B cell (primary cell): ENCODE results near the gene GGT1. TPM values are rescaled to one million over a fixed set of nuclear protein-coding genes. Genes with fewer than 3 reads are reported as not detected.

Experiments
- ATAC-seq: fragments of 200-7000 bp; cut with Tn5 transposase; one replicate; pipeline ENCODE4 v1.10.0; 2021; ENCODE audit warnings: low read depth, mild to moderate bottlenecking, moderate number of reproducible peaks, moderate library complexity
- CTCF ChIA-PET: fragments of 350-600 bp; sonication (Branson Sonifier 250); formaldehyde crosslinking; loops from one replicate; lab custom pipeline; 2021; ENCODE audit warnings: antibody characterized with exemption, inconsistent platforms; lab: Charles Lee
- POLR2A ChIA-PET: fragments of 350-600 bp; sonication (Branson Sonifier 250); formaldehyde crosslinking; loops from one replicate; lab custom pipeline; 2021; ENCODE audit warnings: antibody characterized with exemption; lab: Charles Lee
- DNase-seq: peaks from one replicate; pipeline ENCODE4 v3.0.0; 2013
- H2AFZ ChIP-seq: 2 replicates; pipeline ENCODE4 v1.6.1; 2012; ENCODE audit warnings: mild to moderate bottlenecking, low read depth, low read length; ENCODE audit not compliant: insufficient read depth, poor library complexity, severe bottlenecking
- H3K27ac ChIP-seq, 2 donors: 1 replicate in 1 of 2; 2 replicates in 1 of 2; pipeline ENCODE4 v1.5.1; 2012 to 2013; ENCODE audit warnings: low read length in 2 of 2, mild to moderate bottlenecking in 2 of 2, moderate library complexity in 1 of 2
- H3K27me3 ChIP-seq, 4 experiments: fragments of 200-600 bp in 1 of 4; sonication (generic) in 1 of 4; replicated peaks in 1 of 4; 1 replicate in 2 of 4; 2 replicates in 2 of 4; pipeline versions ENCODE4 v1.6.1 to v1.7.0; 2013 to 2016; ENCODE audit warnings: low read length in 3 of 4, mild to moderate bottlenecking in 2 of 4, mixed read lengths in 1 of 4, moderate library complexity in 1 of 4; ENCODE audit not compliant: insufficient read depth in 4 of 4, control insufficient read depth in 3 of 4; ENCODE audit errors: control extremely low read depth in 1 of 4
- H3K36me3 ChIP-seq, 2 experiments: replicated peaks in 1 of 2; 1 replicate in 1 of 2; 2 replicates in 1 of 2; pipeline versions ENCODE4 v1.6.1 to v1.7.1; 2013; ENCODE audit warnings: low read length in 1 of 2; ENCODE audit not compliant: insufficient read depth in 2 of 2, control insufficient read depth in 1 of 2; ENCODE audit errors: control extremely low read depth in 1 of 2, extremely low read depth in 1 of 2
- H3K4me1 ChIP-seq, 2 donors: fragments of 200-600 bp in 1 of 2; sonication (generic) in 1 of 2; 1 replicate in 1 of 2; 2 replicates in 1 of 2; pipeline versions ENCODE4 v1.5.1 to v1.6.1; 2013 to 2017; ENCODE audit warnings: low read length in 2 of 2; ENCODE audit not compliant: control insufficient read depth in 2 of 2, insufficient read depth in 2 of 2
- H3K4me2 ChIP-seq: replicated peaks from 2 replicates; pipeline ENCODE3; 2012; ENCODE audit warnings: mild to moderate bottlenecking, low read depth, low read length; ENCODE audit not compliant: poor library complexity, severe bottlenecking
- H3K4me3 ChIP-seq, 5 experiments: fragments of 200-600 bp in 1 of 5; sonication (generic) in 1 of 5; 1 replicate in 3 of 5; 2 replicates in 2 of 5; pipeline versions ENCODE4 v1.5.1 to v1.7.0; 2011 to 2016; ENCODE audit warnings: low read length in 4 of 5, mild to moderate bottlenecking in 4 of 5, low read depth in 2 of 5, control low read depth in 1 of 5, moderate library complexity in 1 of 5; ENCODE audit not compliant: insufficient read depth in 1 of 5; ENCODE audit errors: control extremely low read depth in 1 of 5, extremely low read depth in 1 of 5
- H3K79me2 ChIP-seq: fragments of 200-600 bp; sonication (generic); one replicate; pipeline ENCODE4 v1.6.0; 2016; ENCODE audit warnings: low read length; ENCODE audit not compliant: control insufficient read depth, insufficient read depth
- H3K9ac ChIP-seq: fragments of 200-600 bp; sonication (generic); 2 replicates; pipeline ENCODE4 v1.6.1; 2017; ENCODE audit warnings: mild to moderate bottlenecking, low read length, moderate library complexity
- H3K9me3 ChIP-seq, 3 donors: one replicate each; pipeline versions ENCODE4 v1.6.1 to v1.7.1; 2013; ENCODE audit warnings: low read length in 2 of 3; ENCODE audit not compliant: control insufficient read depth in 2 of 3, insufficient read depth in 1 of 3; ENCODE audit errors: control extremely low read depth in 1 of 3
- H4K20me1 ChIP-seq: 2 replicates; pipeline ENCODE4 v1.6.0; 2012; ENCODE audit warnings: mild to moderate bottlenecking, low read length; ENCODE audit not compliant: insufficient read depth, control insufficient read depth, poor library complexity, severe bottlenecking
- H3K27ac Mint-ChIP-seq: one replicate; pipeline ENCODE4 v1.8.0; 2021; ENCODE audit warnings: mixed read lengths
- H3K27me3 Mint-ChIP-seq: one replicate; pipeline ENCODE4 v1.8.0; 2021; ENCODE audit warnings: mixed read lengths
- H3K4me1 Mint-ChIP-seq: one replicate; pipeline ENCODE4 v1.8.0; 2021; ENCODE audit warnings: mixed read lengths
- H3K4me3 Mint-ChIP-seq: one replicate; pipeline ENCODE4 v1.8.0; 2021; ENCODE audit warnings: mixed read lengths
- H3K9me3 Mint-ChIP-seq: one replicate; pipeline ENCODE4 v1.8.0; 2022; ENCODE audit warnings: mixed read lengths; ENCODE audit not compliant: insufficient read depth
- EZH2 ChIP-seq: IDR thresholded peaks from 2 replicates; pipeline ENCODE4 v1.6.1; 2012; ENCODE audit warnings: borderline replicate concordance, low read depth, mild to moderate bottlenecking, moderate library complexity, low read length; ENCODE audit not compliant: insufficient read depth, poor library complexity, severe bottlenecking
- WGBS: methylation state at CpG from one replicate; pipeline ENCODE4 v1.1.5; 2013; ENCODE audit warnings: missing lambda C conversion rate; ENCODE audit not compliant: insufficient coverage; 5-methylcytosine and 5-hydroxymethylcytosine counted together
- intact Hi-C: fragments of 100-400 bp; cut with micrococcal nuclease; formaldehyde crosslinking; loops from one replicate; pipeline ENCODE4 v1.10.0; 2022
- polyA plus RNA-seq: library from polyadenylated mRNA; depleted of rRNA; stranded (reverse); fragments of >200 nt; gene quantifications from 2 replicates; pipeline ENCODE4 v1.2.3, GENCODE V29; 2012
- total RNA-seq, 2 donors: library from RNA; stranded (reverse); fragments of 120-200 nt in 1 of 2; gene quantifications; 1 replicate in 1 of 2; 2 replicates in 1 of 2; pipeline versions ENCODE4 v1.2.3 to v1.2.4, GENCODE V29; 2013 to 2022
- TF ChIP-seq, protein P1 (sequence below): fragments of 200-600 bp; IDR thresholded peaks from one replicate; pipeline ENCODE4 v1.8.0; 2022; ENCODE audit warnings: antibody characterized with exemption, mild to moderate bottlenecking

GGT1 gene
- total and polyA plus RNA-seq, 2 donors (not counting 1 experiment from before 2014, with no cell fraction given), result 7.8 to 22.1 TPM

DNA sequence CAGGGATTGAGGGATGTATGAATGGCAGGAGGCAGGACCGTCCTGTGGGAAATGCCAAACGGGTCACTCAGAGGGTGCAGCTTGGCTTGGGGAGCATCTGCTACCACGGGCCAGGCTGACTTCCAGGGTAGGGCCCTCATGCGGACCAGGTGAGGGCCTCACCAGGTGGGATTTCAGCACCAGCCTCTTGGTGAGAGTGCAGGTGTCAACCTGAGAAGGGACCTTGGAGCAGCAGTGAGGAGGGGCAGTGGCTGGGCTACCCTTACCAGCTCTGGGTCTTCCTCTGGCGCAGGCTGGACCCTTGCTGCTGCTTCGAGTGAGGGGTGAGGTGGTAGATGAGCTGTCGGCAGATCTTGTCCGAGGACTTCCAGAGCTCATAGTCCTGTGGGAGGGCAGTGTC lies 15.0 kb upstream of the GGT1 start:
- Histone ChIP-seq H3K9me3 (peaks cover 0 to 2% (median 0%) of the 10 kb centered on the region in 3 donors), H4K20me1 (no peaks in the 10 kb centered on the region), H2AFZ (no peak overlapping the region), H3K27me3 (peaks cover 0 to 13% (median 0%) of the 10 kb centered on the region in 4 experiments), H3K9ac (no peak overlapping the region), H3K79me2 (no peaks in the 10 kb centered on the region), H3K4me3 (no peak overlapping the region), H3K4me1 (peaks cover 2 to 10% of the 10 kb centered on the region in 2 donors), H3K36me3 (no peaks in the 10 kb centered on the region), H3K27ac (no peak overlapping the region), H3K4me2 (no peak overlapping the region)
- DNase-seq (no peak), ATAC-seq (no peak)
- 77% methylated on average over 8 of the region's 8 CpGs for WGBS
- Mint-ChIP-seq H3K9me3 (no peaks in the 10 kb centered on the region), H3K4me3 (no peak overlapping the region), H3K4me1 (peaks cover 4% of the 10 kb centered on the region), H3K27me3 (peaks cover 5% of the 10 kb centered on the region), H3K27ac (no peak overlapping the region)
- ChIA-PET POLR2A (interaction anchor here (0.5 kb wide), 1 partner anchor 26 kb away, joined by 6 read pairs; no protein-coding TSS in a partner anchor), CTCF (no interaction called here)
- TF ChIP-seq, protein P1, sequence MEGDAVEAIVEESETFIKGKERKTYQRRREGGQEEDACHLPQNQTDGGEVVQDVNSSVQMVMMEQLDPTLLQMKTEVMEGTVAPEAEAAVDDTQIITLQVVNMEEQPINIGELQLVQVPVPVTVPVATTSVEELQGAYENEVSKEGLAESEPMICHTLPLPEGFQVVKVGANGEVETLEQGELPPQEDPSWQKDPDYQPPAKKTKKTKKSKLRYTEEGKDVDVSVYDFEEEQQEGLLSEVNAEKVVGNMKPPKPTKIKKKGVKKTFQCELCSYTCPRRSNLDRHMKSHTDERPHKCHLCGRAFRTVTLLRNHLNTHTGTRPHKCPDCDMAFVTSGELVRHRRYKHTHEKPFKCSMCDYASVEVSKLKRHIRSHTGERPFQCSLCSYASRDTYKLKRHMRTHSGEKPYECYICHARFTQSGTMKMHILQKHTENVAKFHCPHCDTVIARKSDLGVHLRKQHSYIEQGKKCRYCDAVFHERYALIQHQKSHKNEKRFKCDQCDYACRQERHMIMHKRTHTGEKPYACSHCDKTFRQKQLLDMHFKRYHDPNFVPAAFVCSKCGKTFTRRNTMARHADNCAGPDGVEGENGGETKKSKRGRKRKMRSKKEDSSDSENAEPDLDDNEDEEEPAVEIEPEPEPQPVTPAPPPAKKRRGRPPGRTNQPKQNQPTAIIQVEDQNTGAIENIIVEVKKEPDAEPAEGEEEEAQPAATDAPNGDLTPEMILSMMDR, result no peak
- no peak for TF ChIP-seq EZH2
- intact Hi-C loops, result no loop called here

DNA sequence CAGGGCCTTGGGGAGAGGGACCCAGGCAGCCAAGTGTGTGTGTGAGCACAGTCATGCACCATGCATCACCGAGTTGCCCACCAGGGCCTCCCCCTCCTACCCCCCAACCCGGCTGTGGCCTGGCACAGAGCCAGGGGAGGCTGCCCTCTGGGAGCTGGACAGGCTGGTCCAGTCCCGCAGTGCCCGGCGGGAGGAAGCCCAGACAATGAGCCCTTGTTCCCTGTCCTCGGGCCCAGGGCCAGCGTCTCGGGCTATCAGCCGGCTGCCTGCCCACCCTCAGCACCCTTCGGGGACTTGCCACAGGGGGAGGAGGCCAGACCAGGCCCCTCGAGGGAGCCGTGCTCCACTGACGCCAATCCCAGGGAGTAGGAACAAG lies 14.6 kb upstream of the GGT1 start:
- intact Hi-C loops, result no loop called here
- ChIA-PET POLR2A (no interaction called here), CTCF (no interaction called here)
- no peak for TF ChIP-seq EZH2
- TF ChIP-seq, protein P1, result no peak
- H3K4me2 ChIP-seq, result no peak overlapping the region
- Mint-ChIP-seq H3K4me1 (peaks cover 7% of the 10 kb centered on the region), H3K27ac (no peak overlapping the region), H3K9me3 (no peaks in the 10 kb centered on the region), H3K27me3 (peaks cover 5% of the 10 kb centered on the region), H3K4me3 (no peak overlapping the region)
- ATAC-seq (no peak), DNase-seq (no peak)
- no peaks in the 10 kb centered on the region for H3K79me2 ChIP-seq
- H3K27me3 ChIP-seq, result peaks cover 0 to 17% (median 0%) of the 10 kb centered on the region in 4 experiments
- H3K9me3 ChIP-seq, result peaks cover 0 to 2% (median 0%) of the 10 kb centered on the region in 3 donors
- no peaks in the 10 kb centered on the region for H3K36me3 ChIP-seq
- no peaks in the 10 kb centered on the region for H4K20me1 ChIP-seq
- no peak overlapping the region for H3K4me3 ChIP-seq
- no peak overlapping the region for H2AFZ ChIP-seq
- no peak overlapping the region for H3K9ac ChIP-seq
- 62% methylated on average over 12 of the region's 13 CpGs for WGBS
- H3K27ac ChIP-seq, result no peak overlapping the region
- H3K4me1 ChIP-seq, result peaks cover 2 to 14% of the 10 kb centered on the region in 2 donors
